ENCODE results near the gene COL28A1. TPM values are rescaled to one million over a fixed set of nuclear protein-coding genes. Genes with fewer than 3 reads are reported as not detected.
"Not testable (repeated sequence)": the region's sequence is repeated elsewhere in the genome, so short reads cannot be mapped to it uniquely, and the experiment has no call there.

Gene COL28A1
- total RNA-seq, 4 donors from 2014 or later: 15.1 to 23.7 (median 18.3) TPM

GRCh38 chr7:7408001-7408770 is 127.5 kb downstream of the COL28A1 start:
- no peaks in the 10 kb centered on the region for H3K4me1 ChIP-seq
- intact Hi-C loops (cut with DNase I): no loop called here
- H3K9me3 ChIP-seq: no peaks in the 10 kb centered on the region
- no peak for TF ChIP-seq POLR2A (IDR thresholded peaks at IDR 0.05; ENCODE audit: low read depth)
- no peak for TF ChIP-seq EP300 (IDR thresholded peaks at IDR 0.05)
- TF ChIP-seq POLR2AphosphoS5 (IDR thresholded peaks at IDR 0.05): no peak
- no peak overlapping the region for H3K27ac ChIP-seq (replicated peaks in 1 of 4)
- H3K4me3 ChIP-seq: no peak overlapping the region
- 84% methylated on average over 3 of the region's 3 CpGs for WGBS
- no peaks in the 10 kb centered on the region for H3K36me3 ChIP-seq
- no peaks in the 10 kb centered on the region for H3K27me3 ChIP-seq
- DNase-seq (ENCODE audit: extremely low spot score): no peak

- TF ChIP-seq POLR2AphosphoS5 (IDR thresholded peaks at IDR 0.05): no peak
- no peak for TF ChIP-seq POLR2A (IDR thresholded peaks at IDR 0.05; ENCODE audit: low read depth)
- Histone ChIP-seq H3K27me3 (no peaks in the 10 kb centered on the region), H3K4me1 (no peaks in the 10 kb centered on the region), H3K4me3 (no peak overlapping the region), H3K9me3 (no peaks in the 10 kb centered on the region), H3K36me3 (no peaks in the 10 kb centered on the region), H3K27ac (replicated peaks in 1 of 4) (no peak overlapping the region)
- no peak for DNase-seq (ENCODE audit: extremely low spot score)
- intact Hi-C loops (cut with DNase I): no loop called here
Measured at GRCh38 chr7:7405461-7405860, 130.2 kb downstream of the COL28A1 start.

GRCh38 chr7:7399707-7400106 is 136.0 kb downstream of the COL28A1 start:
- no peak for DNase-seq (ENCODE audit: extremely low spot score)
- no peaks in the 10 kb centered on the region for H3K36me3 ChIP-seq
- no peak for TF ChIP-seq CTCF (IDR thresholded peaks at IDR 0.05)
- no peak for TF ChIP-seq POLR2AphosphoS5 (IDR thresholded peaks at IDR 0.05)
- TF ChIP-seq POLR2A (IDR thresholded peaks at IDR 0.05; ENCODE audit: low read depth): no peak
- H3K27me3 ChIP-seq: no peaks in the 10 kb centered on the region
- H3K4me1 ChIP-seq: no peaks in the 10 kb centered on the region
- 77% methylated on average over 2 of the region's 2 CpGs for WGBS
- no peaks in the 10 kb centered on the region for H3K9me3 ChIP-seq
- intact Hi-C loops (cut with DNase I): no loop called here
- H3K27ac ChIP-seq (replicated peaks in 1 of 4): no peak overlapping the region
- no peak overlapping the region for H3K4me3 ChIP-seq

GRCh38 chr7:7395785-7396184 is 139.9 kb downstream of the COL28A1 start:
- H3K27me3 ChIP-seq: no peaks in the 10 kb centered on the region
- TF ChIP-seq EP300 (IDR thresholded peaks at IDR 0.05) (no peak), POLR2A (IDR thresholded peaks at IDR 0.05; ENCODE audit: low read depth) (no peak), POLR2AphosphoS5 (IDR thresholded peaks at IDR 0.05) (no peak), CTCF (IDR thresholded peaks at IDR 0.05) (no peak)
- no peaks in the 10 kb centered on the region for H3K4me1 ChIP-seq
- WGBS: 85% methylated on average over 4 of the region's 4 CpGs
- H3K4me3 ChIP-seq: no peak overlapping the region
- H3K27ac ChIP-seq (replicated peaks in 1 of 4): no peak overlapping the region
- intact Hi-C loops (cut with DNase I): no loop called here
- peaks cover 0 to 12% (median 2%) of the 10 kb centered on the region in 4 donors for H3K9me3 ChIP-seq
- no peak for DNase-seq (ENCODE audit: extremely low spot score)
- H3K36me3 ChIP-seq: peaks cover 0 to 3% (median 0%) of the 10 kb centered on the region in 4 donors

GRCh38 chr7:7388164-7388563 is 147.5 kb downstream of the COL28A1 start:
- H3K4me1 ChIP-seq; H3K36me3 ChIP-seq; H3K27ac ChIP-seq (replicated peaks in 1 of 4); H3K27me3 ChIP-seq; H3K4me3 ChIP-seq; intact Hi-C loops (cut with DNase I); DNase-seq (ENCODE audit: extremely low spot score): not testable (repeated sequence)
- H3K9me3 ChIP-seq: peaks cover 0 to 16% (median 5%) of the 10 kb centered on the region in 4 donors
- 87% methylated on average over 4 of the region's 4 CpGs for WGBS

GRCh38 chr7:7385421-7385820 is 150.3 kb downstream of the COL28A1 start:
- 70% methylated on average over 2 of the region's 2 CpGs for WGBS
- DNase-seq (ENCODE audit: extremely low spot score): no peak

More at GRCh38 chr7:7385421-7385820, 150.3 kb downstream of the COL28A1 start:
- Histone ChIP-seq H3K27ac (replicated peaks in 1 of 4) (no peak overlapping the region), H3K4me1 (no peaks in the 10 kb centered on the region), H3K27me3 (no peaks in the 10 kb centered on the region), H3K4me3 (no peak overlapping the region), H3K9me3 (peaks cover 0 to 4% (median 1%) of the 10 kb centered on the region in 4 donors), H3K36me3 (no peaks in the 10 kb centered on the region)
- no peak for TF ChIP-seq POLR2A (IDR thresholded peaks at IDR 0.05; ENCODE audit: low read depth)
- TF ChIP-seq EP300 (IDR thresholded peaks at IDR 0.05): no peak
- no peak for TF ChIP-seq POLR2AphosphoS5 (IDR thresholded peaks at IDR 0.05)
- no peak for TF ChIP-seq CTCF (IDR thresholded peaks at IDR 0.05)
- intact Hi-C loops (cut with DNase I): no loop called here
